Cardiac ventricle fibroblast (primary cell): Measurements from ENCODE around the gene CNGA1. TPM values are rescaled to one million over a fixed set of nuclear protein-coding genes. Genes with fewer than 3 reads are reported as not detected.

ENCODE experiments used
- total RNA-seq: library from RNA; depleted of rRNA; stranded (reverse); fragments of >200 nt; gene quantifications from 2 replicates; pipeline ENCODE4 v1.2.3, GENCODE V29; 2015

CNGA1 gene
- not detected in 2 replicates for total RNA-seq

DNA sequence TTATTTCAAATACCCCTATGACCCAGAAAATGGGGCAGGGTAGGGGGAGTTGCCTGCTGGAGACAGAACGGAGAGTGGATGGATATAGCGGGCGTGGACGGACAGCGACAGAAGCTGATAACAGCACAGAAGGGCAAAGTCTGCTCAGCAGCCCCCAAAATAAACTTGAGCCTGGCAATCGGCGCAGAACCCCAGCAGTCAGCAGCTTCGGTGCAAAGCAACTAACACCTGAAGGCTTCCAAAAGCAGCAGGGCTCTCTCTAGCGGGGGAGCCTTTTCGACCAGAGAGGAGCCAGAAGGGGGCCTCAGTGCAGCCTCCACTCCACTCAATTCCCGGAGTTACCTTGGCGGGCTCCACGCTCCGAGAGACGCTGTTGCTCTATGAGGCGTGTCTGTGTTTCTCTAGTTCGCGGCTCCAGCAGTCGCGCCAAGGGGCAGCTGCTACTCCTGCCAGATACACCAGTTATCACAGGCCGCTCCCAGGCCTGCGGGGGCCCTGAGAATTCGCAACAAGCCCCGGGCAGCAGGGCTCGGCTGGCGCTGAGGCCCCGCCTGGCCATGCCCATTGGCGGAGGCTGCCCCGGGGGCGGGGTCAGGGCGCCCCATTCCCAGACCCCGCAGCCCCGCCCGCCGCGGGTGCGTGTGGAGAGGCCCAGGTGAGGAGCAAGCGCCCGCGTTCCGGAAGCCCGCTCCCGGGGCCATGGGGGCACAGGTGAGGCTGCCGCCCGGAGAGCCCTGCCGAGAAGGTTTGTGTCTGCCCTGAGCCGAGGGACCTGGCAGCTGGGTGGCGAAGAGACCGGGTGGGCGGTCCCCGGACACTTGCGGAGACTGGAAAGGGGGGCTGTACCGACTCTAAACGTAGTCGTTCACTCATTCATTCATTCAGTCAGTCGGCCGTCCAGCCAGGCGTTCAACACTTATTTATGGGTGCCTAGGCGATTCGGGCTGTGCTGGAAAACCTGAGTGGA is at the start of gene CNGA1, which contains the start of gene NIPAL1:
TSS of gene CNGA1 (minus strand) at position 541 of the 967 bp plus-strand sequence. CDS start 63,992 bp downstream, outside the sequence.
TSS of gene NIPAL1 (plus strand) at position 632 of the 967 bp plus-strand sequence. CDS start at position 700, 68 bp downstream.

DNA sequence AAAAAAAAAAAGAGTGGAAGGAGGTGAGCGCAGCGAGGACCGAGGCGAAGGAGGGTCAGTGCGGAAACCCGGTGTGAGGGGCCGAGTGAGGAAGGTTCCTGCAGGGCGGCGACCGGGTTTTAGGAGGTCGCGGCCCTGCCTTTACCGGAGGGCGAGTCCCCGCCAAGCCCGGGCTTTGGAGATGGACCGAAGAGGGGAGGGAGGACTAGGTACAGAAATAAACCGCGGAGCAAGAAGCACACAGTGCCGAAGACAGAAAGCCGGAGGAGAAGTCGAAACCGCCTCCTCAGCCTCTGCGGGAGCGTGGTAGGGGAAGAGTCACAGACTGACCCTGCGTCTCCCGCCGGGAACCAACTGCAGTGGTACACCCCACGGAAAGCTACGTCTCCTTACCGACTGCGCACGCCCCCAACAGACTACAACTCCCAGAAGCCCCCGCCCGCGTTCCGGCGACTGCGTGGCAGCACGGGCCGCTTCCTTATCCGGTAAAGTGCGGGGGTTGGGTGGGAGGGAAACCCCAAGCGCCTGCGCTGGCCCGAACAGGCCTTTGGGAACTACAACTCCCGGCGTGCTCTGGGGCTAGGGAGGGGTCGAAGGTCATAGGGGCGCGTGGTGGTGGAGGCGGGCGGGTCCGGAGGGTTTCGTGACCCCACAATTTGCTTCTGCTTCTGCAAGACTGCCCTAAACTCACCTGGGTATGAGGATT is 102.1 kb downstream of the CNGA1 start, which contains the start of gene NFXL1:
TSS of gene NFXL1 (minus strand) at position 364 of the 706 bp plus-strand sequence. CDS start 380 bp downstream, outside the sequence.

Other genes starting within 250 kb of the CNGA1 start
- gene CORIN, start 178.6 kb downstream of the CNGA1 start, total RNA-seq, result 0.25 and 2.0 TPM in 2 replicates
- 7.0 and 8.4 TPM in 2 replicates for gene NFXL1, start 102.1 kb downstream of the CNGA1 start, total RNA-seq
- 0.20 TPM in 1 of 2 replicates, not detected in the other for gene NIPAL1, start 91 bp upstream of the CNGA1 start, total RNA-seq
- gene TXK, start 117.6 kb upstream of the CNGA1 start, total RNA-seq, result not detected in 2 replicates